Tibial nerve (tissue), 4 donors: Measurements from ENCODE around the gene FARSB. TPM values are rescaled to one million over a fixed set of nuclear protein-coding genes. Genes with fewer than 3 reads are reported as not detected.
A peak's percentile ranks its signal among the peaks of the same experiment; 100 is the strongest.

Experiments used
- DNase-seq, 2 donors: peaks; one replicate each; pipeline ENCODE4 v3.0.0-alpha.2; 2019; ENCODE audit warnings: low spot score in 2 of 2
- H3K27ac ChIP-seq, 4 donors: fragments of 200-600 bp; sonication (generic) in 3 of 4; one replicate each; pipeline ENCODE4 v1.5.1; 2017 to 2019; ENCODE audit warnings: mild to moderate bottlenecking in 1 of 4
- H3K27me3 ChIP-seq, 2 donors: fragments of 200-600 bp; sonication (generic) in 1 of 2; one replicate each; pipeline versions ENCODE4 v1.5.1 to v1.6.0; 2017 to 2019
- H3K36me3 ChIP-seq, 3 donors: fragments of 200-600 bp; sonication (generic); one replicate each; pipeline ENCODE4 v1.5.1; 2018 to 2019
- H3K4me1 ChIP-seq, 4 donors: fragments of 200-600 bp; sonication (generic) in 3 of 4; one replicate each; pipeline ENCODE4 v1.5.1; 2017 to 2019
- H3K4me3 ChIP-seq, 4 donors: fragments of 200-600 bp; sonication (generic) in 3 of 4; one replicate each; pipeline ENCODE4 v1.5.1; 2017 to 2019; ENCODE audit warnings: mild to moderate bottlenecking in 1 of 4, moderate library complexity in 1 of 4
- H3K9me3 ChIP-seq, 4 donors: fragments of 200-600 bp; sonication (generic) in 3 of 4; one replicate each; pipeline ENCODE4 v1.5.1; 2017 to 2019
- CTCF ChIP-seq, 5 experiments: fragments of 200-600 bp in 3 of 5; fragments of 450-650 bp in 2 of 5; sonication (generic) in 3 of 5; IDR thresholded peaks; one replicate each; pipeline ENCODE4 v1.5.1; 2016 to 2019; ENCODE audit warnings: antibody characterized with exemption in 5 of 5, mild to moderate bottlenecking in 3 of 5, moderate library complexity in 2 of 5
- EP300 ChIP-seq, 2 donors: sonication (generic); formaldehyde crosslinking; IDR thresholded peaks; one replicate each; pipeline ENCODE4 v1.6.1; 2017; ENCODE audit warnings: antibody characterized with exemption in 2 of 2, mild to moderate bottlenecking in 1 of 2
- POLR2A ChIP-seq, 2 donors: fragments of 450-650 bp; IDR thresholded peaks; one replicate each; pipeline ENCODE4 v1.6.1; 2017; ENCODE audit warnings: antibody characterized with exemption in 2 of 2, mild to moderate bottlenecking in 2 of 2, moderate library complexity in 2 of 2
- WGBS, 2 donors: methylation state at CpG; one replicate each; pipeline ENCODE4 v1.1.5; 2018; 5-methylcytosine and 5-hydroxymethylcytosine counted together
- total RNA-seq, 4 donors: library from RNA; depleted of rRNA; stranded (reverse); fragments of >200 nt; gene quantifications; one replicate each; pipeline ENCODE4 v1.1.0, GENCODE V29; 2016

FARSB gene
- 10 to 100 TPM; 12.3 to 16.8 (median 13.9) TPM for total RNA-seq

- TF ChIP-seq CTCF (IDR thresholded peaks at IDR 0.05) (peak in 1 of 5 experiments; percentile 40), EP300 (IDR thresholded peaks at IDR 0.05) (peak; percentile 76 to 81), POLR2A (IDR thresholded peaks at IDR 0.05) (no peak)
- H3K27ac ChIP-seq, result peak within 1 kb of the TSS; percentile 84 to 93 (median 89)
- H3K36me3 ChIP-seq, result no peaks in the 10 kb centered on the region
- H3K27me3 ChIP-seq, result no peaks in the 10 kb centered on the region
- peak; percentile 84 to 87 for DNase-seq
- H3K4me3 ChIP-seq, result peak within 1 kb of the TSS; percentile 71 to 96 (median 78)
- H3K9me3 ChIP-seq, result no peaks in the 10 kb centered on the region
- H3K4me1 ChIP-seq, result peaks cover 0 to 35% (median 25%) of the 10 kb centered on the region in 4 donors
- 0% methylated on average over 28 to 29 of the region's 45 CpGs for WGBS, 2 donors
Observed at GRCh38 chr2:222655787-222656525, at the start of gene FARSB. Gene FARSB (minus strand): TSS chr2:222656092. CDS start chr2:222656073, 19 bp downstream.

DNA sequence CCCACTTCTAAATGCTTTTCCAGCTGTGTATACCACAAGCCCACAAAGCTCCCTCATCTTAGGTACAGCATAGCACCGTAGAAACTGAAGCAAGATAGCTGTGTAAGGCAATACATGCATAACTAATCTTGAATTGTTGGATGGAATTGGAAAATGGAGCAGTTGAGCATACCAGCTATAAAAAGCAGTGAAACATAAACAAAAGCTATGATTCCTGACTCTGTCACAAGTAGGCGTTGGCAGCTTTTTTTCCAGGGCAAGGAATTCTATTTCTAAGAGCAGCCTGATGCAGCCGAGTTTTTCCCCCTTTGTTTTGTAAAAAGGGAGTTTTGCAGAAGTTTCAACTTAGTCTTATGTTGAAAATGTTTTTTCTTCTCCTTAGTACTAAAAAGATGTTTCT, 48.0 kb upstream of the FARSB start:
- H3K27me3 ChIP-seq, result no peaks in the 10 kb centered on the region
- TF ChIP-seq CTCF (IDR thresholded peaks at IDR 0.05) (no peak), POLR2A (IDR thresholded peaks at IDR 0.05) (no peak), EP300 (IDR thresholded peaks at IDR 0.05) (no peak)
- 58 to 70% methylated on average over 3 of the region's 3 CpGs for WGBS, 2 donors
- no peaks in the 10 kb centered on the region for H3K36me3 ChIP-seq
- H3K4me1 ChIP-seq, result peaks cover 0 to 13% (median 0%) of the 10 kb centered on the region in 4 donors
- no peak overlapping the region for H3K27ac ChIP-seq
- H3K4me3 ChIP-seq, result no peak overlapping the region
- DNase-seq, result no peak
- no peaks in the 10 kb centered on the region for H3K9me3 ChIP-seq

DNA sequence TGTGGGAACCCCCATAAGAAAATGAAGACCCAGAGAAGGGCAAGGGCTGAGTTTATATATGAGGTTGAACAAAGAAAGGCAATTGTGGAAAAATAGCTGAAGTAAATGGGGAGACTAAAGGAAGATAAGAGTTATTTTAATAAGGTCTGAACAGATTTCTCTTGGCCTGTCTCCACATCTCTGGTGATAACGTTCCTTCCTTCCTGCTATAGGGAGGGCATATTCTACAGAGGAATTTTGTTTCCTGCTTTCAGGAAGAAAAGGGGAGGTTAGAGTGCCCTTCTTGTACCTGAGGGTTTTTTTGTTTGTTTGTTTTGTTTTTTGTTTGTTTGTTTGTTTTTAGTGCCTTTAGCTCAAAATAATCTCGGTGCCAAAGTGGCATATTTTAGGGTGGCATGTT, 47.2 kb upstream of the FARSB start:
- no peaks in the 10 kb centered on the region for H3K36me3 ChIP-seq
- 56 to 58% methylated on average over 2 of the region's 2 CpGs for WGBS, 2 donors
- TF ChIP-seq CTCF (IDR thresholded peaks at IDR 0.05) (no peak), EP300 (IDR thresholded peaks at IDR 0.05) (no peak), POLR2A (IDR thresholded peaks at IDR 0.05) (no peak)
- DNase-seq, result no peak
- H3K9me3 ChIP-seq, result no peaks in the 10 kb centered on the region
- H3K4me1 ChIP-seq, result peaks cover 0 to 5% (median 0%) of the 10 kb centered on the region in 4 donors
- no peak overlapping the region for H3K4me3 ChIP-seq
- no peaks in the 10 kb centered on the region for H3K27me3 ChIP-seq
- no peak overlapping the region for H3K27ac ChIP-seq

DNA sequence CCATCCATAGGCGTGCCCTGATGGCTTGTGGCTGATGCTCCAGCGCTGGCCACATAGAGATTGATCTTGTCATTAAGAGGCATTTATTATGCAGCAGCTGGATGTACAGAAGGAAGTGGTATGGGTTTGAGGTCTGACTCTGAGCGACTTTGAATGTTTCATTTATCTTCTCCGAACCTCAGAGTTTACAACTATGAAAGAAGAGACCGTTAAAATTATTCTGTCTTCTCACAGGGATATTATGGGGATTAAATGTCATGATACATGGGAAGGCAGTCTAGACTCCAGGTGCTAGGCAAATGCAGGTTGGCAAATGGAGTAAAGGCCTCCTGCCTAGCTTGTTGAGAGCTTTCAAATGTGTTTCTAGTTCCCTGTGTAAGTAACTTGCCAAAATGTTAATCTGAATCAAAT, 45.8 kb upstream of the FARSB start:
- WGBS, 2 donors, result 66 to 72% methylated on average over 5 of the region's 5 CpGs
- TF ChIP-seq POLR2A (IDR thresholded peaks at IDR 0.05) (no peak), EP300 (IDR thresholded peaks at IDR 0.05) (no peak), CTCF (IDR thresholded peaks at IDR 0.05) (no peak)
- no peaks in the 10 kb centered on the region for H3K9me3 ChIP-seq
- H3K4me3 ChIP-seq, result no peak overlapping the region
- no peaks in the 10 kb centered on the region for H3K4me1 ChIP-seq
- H3K27ac ChIP-seq, result no peak overlapping the region
- no peaks in the 10 kb centered on the region for H3K36me3 ChIP-seq
- no peak for DNase-seq
- no peaks in the 10 kb centered on the region for H3K27me3 ChIP-seq

GRCh38 chr2:222701233-222701632, 45.3 kb upstream of the FARSB start:
- 64 to 68% methylated on average over 1 of the region's 1 CpG for WGBS, 2 donors
- no peaks in the 10 kb centered on the region for H3K27me3 ChIP-seq
- no peaks in the 10 kb centered on the region for H3K9me3 ChIP-seq
- H3K4me1 ChIP-seq, result no peaks in the 10 kb centered on the region
- TF ChIP-seq POLR2A (IDR thresholded peaks at IDR 0.05) (no peak), EP300 (IDR thresholded peaks at IDR 0.05) (no peak), CTCF (IDR thresholded peaks at IDR 0.05) (no peak)
- no peaks in the 10 kb centered on the region for H3K36me3 ChIP-seq
- H3K27ac ChIP-seq, result no peak overlapping the region
- no peak for DNase-seq
- H3K4me3 ChIP-seq, result no peak overlapping the region
